Measurements from ENCODE around the gene RPL13A. TPM values are rescaled to one million over a fixed set of nuclear protein-coding genes. Genes with fewer than 3 reads are reported as not detected.

The RPL13A gene
- total RNA-seq, 1 donor from 2014 or later = 962 TPM

- no peak for DNase-seq (ENCODE audit: low read depth)
Measured at GRCh38 chr19:49507803-49508494, 20.5 kb downstream of the RPL13A start.

GRCh38 chr19:49512970-49513745 is 25.8 kb downstream of the RPL13A start:
- DNase-seq (ENCODE audit: low read depth) = peak; percentile 24

- DNase-seq (ENCODE audit: low read depth) = no peak
Measured at GRCh38 chr19:49513746-49514118, 26.3 kb downstream of the RPL13A start.

GRCh38 chr19:49514151-49514550 is 26.7 kb downstream of the RPL13A start:
- no peak for DNase-seq (ENCODE audit: low read depth)

- DNase-seq (ENCODE audit: low read depth) = no peak
Measured at GRCh38 chr19:49515767-49516166, 28.4 kb downstream of the RPL13A start.

GRCh38 chr19:49518033-49518432 is 30.6 kb downstream of the RPL13A start:
- DNase-seq (ENCODE audit: low read depth) = no peak

- DNase-seq (ENCODE audit: low read depth) = no peak
Measured at GRCh38 chr19:49520705-49521319, 33.4 kb downstream of the RPL13A start.

- no peak for DNase-seq (ENCODE audit: low read depth)
Measured at GRCh38 chr19:49524812-49525455, 37.5 kb downstream of the RPL13A start.

- DNase-seq (ENCODE audit: low read depth) = no peak
Measured at GRCh38 chr19:49528211-49528771, 40.9 kb downstream of the RPL13A start.

- DNase-seq (ENCODE audit: low read depth) = no peak
Measured at GRCh38 chr19:49530708-49531107, 43.3 kb downstream of the RPL13A start.

- DNase-seq (ENCODE audit: low read depth) = peak; percentile 6
Measured at GRCh38 chr19:49533551-49534488, 46.4 kb downstream of the RPL13A start.

- DNase-seq (ENCODE audit: low read depth) = no peak
Measured at GRCh38 chr19:49534632-49535385, 47.4 kb downstream of the RPL13A start.

GRCh38 chr19:49536921-49537462 is 49.6 kb downstream of the RPL13A start:
- no peak for DNase-seq (ENCODE audit: low read depth)

GRCh38 chr19:49538643-49539042 is 51.2 kb downstream of the RPL13A start:
- no peak for DNase-seq (ENCODE audit: low read depth)

- no peak for DNase-seq (ENCODE audit: low read depth)
Measured at GRCh38 chr19:49539192-49539952, 52.0 kb downstream of the RPL13A start.

All from renal cortical epithelial cell (primary cell).